K562 (cell line): ENCODE measurements around the gene PRPF6. TPM values are rescaled to one million over a fixed set of nuclear protein-coding genes. Genes with fewer than 3 reads are reported as not detected.
A peak's percentile ranks its signal among the peaks of the same experiment; 100 is the strongest.

Source experiments
- CBX3 ChIP-seq, 2 experiments: IDR thresholded peaks; 1 replicate in 1 of 2; 2 replicates in 1 of 2; pipeline ENCODE4 v1.6.1; 2012; ENCODE audit warnings: inconsistent platforms in 2 of 2, low read length in 2 of 2, borderline replicate concordance in 1 of 2, control low read depth in 1 of 2
- CTCF ChIP-seq, 3 experiments: IDR thresholded peaks in 2 of 3; conservative IDR thresholded peaks in 1 of 3; 2 replicates each; pipeline ENCODE4 v1.5.1; 2011 to 2012; ENCODE audit warnings: low read length in 3 of 3, mild to moderate bottlenecking in 3 of 3, control low read depth in 2 of 3, improper control_type of control experiment in 1 of 3, inconsistent platforms in 1 of 3, low read depth in 1 of 3, mixed read lengths in 1 of 3, moderate library complexity in 1 of 3; ENCODE audit not compliant: insufficient read depth in 2 of 3
- EHMT2 ChIP-seq: fragments of 450-650 bp; IDR thresholded peaks from 2 replicates; pipeline ENCODE4 v1.6.1; 2018; ENCODE audit warnings: antibody characterized with exemption
- KAT7 ChIP-seq: sonication (generic); formaldehyde crosslinking; IDR thresholded peaks from 2 replicates; pipeline ENCODE4 v1.8.0; 2022; ENCODE audit warnings: missing genetic modification reagents, mild to moderate bottlenecking, borderline replicate concordance
- ZBTB33 ChIP-seq: sonication (generic); formaldehyde crosslinking; IDR thresholded peaks from 2 replicates; pipeline ENCODE4 v1.8.1; 2023; ENCODE audit warnings: mild to moderate bottlenecking, missing genetic modification reagents
- ZNF764 ChIP-seq: fragments of 250-450 bp; sonication (Bioruptor Pico); IDR thresholded peaks from 2 replicates; pipeline ENCODE4 v1.4.0; 2020; ENCODE audit warnings: low read depth, mild to moderate bottlenecking, moderate library complexity
- polyA plus RNA-seq, 8 experiments: library from polyadenylated mRNA; depleted of rRNA in 4 of 8; stranded (reverse) in 5 of 8; unstranded in 3 of 8; fragments of >200 nt; fragmentation: Nextera tagmentation in 2 of 8; fragmentation: Illumina TruSeq in 1 of 8; extraction: Ambion mirVana in 2 of 8; extraction: Trizol in 1 of 8; gene quantifications; 2 replicates each; pipeline versions ENCODE4 v1.2.1 to v1.2.3, GENCODE V29; 2011 to 2014; ENCODE audit warnings: inconsistent platforms in 1 of 8, missing spikeins in 1 of 8
- total RNA-seq, 7 experiments: library from RNA; depleted of rRNA in 6 of 7; stranded (reverse); fragments of >200 nt in 6 of 7; fragmentation: Illumina TruSeq in 2 of 7; extraction: Trizol in 2 of 7; gene quantifications; 2 replicates each; pipeline versions ENCODE4 v1.2.1 to v1.2.3, GENCODE V29; 2011 to 2021; ENCODE audit warnings: low replicate concordance in 1 of 7
- TF ChIP-seq, protein P1 (sequence below): fragments of 450-650 bp; IDR thresholded peaks from 2 replicates; pipeline ENCODE4 v1.6.1; 2017; ENCODE audit warnings: antibody characterized with exemption, mild to moderate bottlenecking

Gene PRPF6
- total and polyA plus RNA-seq, 9 of the 15 experiments (the other 6 are each of a cell fraction or from before 2014, with no cell fraction given) = 4.2 to 83.2 (median 59.9) TPM

DNA sequence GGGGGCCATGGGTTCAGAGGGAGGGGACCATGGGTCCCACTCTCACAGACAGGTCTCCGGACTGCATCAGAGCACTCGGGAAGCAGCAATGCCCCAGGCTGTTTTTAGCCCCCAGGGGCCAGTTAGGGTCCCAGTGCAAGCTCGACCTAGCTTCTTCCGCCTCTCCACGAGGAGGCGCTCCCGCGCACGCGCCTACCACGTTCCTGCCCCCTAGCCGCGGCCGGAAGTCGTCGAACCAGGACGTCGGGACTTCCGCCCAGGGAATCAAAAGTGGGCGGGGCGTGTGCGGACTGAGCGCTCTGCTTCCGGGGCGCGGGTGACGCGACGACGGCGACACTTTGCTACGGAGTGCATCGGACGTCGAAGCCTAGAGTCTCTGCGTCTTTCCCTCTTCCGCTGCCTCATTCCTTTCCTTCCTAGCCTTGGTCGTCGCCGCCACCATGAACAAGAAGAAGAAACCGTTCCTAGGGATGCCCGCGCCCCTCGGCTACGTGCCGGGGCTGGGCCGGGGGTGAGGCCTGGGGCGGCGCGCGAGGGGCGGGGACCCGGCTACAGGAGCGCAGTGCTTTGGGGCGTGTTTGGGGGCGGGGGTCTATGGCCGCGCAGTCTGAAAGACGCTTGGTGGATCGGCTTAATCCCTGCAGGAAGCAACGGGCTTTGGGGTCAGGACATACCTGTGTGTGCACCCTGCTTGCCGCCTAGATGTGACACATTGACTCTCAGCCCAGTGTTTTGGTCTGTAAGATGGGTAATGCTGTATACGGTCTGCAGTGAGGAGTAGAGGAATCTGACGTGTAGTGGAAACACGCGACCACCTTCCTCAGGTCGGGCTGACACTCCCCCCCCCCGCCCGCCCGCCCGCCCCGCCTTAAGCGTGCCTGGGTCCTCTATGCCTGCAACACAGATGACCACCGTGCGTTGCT lies at the start of gene PRPF6 (continued):
- TF ChIP-seq KAT7 (CRISPR knock-in tag) (0 out of 2 replicates have a peak, but pooled peaks have one; percentile 64), ZBTB33 (CRISPR knock-in tag) (peak; percentile 81), CTCF (IDR thresholded peaks at IDR 0.05 in 2 of 3, conservative IDR thresholded peaks at IDR 0.05 in 1 of 3; ENCODE audit: insufficient read depth in 2 of 3, low read depth in 1 of 3, low read length in 3 of 3) (peak; percentile 96 to 99 (median 99)), CBX3 (IDR thresholded peaks at IDR 0.05; ENCODE audit: borderline replicate concordance in 1 of 2, low read length in 2 of 2) (peak in 1 of 2 experiments; percentile 80; a peak in 1 of 3 replicates), ZNF764 (peak; percentile 77; the same call in 1 of the 2 replicates), EHMT2 (no peak)
- TF ChIP-seq, protein P1, sequence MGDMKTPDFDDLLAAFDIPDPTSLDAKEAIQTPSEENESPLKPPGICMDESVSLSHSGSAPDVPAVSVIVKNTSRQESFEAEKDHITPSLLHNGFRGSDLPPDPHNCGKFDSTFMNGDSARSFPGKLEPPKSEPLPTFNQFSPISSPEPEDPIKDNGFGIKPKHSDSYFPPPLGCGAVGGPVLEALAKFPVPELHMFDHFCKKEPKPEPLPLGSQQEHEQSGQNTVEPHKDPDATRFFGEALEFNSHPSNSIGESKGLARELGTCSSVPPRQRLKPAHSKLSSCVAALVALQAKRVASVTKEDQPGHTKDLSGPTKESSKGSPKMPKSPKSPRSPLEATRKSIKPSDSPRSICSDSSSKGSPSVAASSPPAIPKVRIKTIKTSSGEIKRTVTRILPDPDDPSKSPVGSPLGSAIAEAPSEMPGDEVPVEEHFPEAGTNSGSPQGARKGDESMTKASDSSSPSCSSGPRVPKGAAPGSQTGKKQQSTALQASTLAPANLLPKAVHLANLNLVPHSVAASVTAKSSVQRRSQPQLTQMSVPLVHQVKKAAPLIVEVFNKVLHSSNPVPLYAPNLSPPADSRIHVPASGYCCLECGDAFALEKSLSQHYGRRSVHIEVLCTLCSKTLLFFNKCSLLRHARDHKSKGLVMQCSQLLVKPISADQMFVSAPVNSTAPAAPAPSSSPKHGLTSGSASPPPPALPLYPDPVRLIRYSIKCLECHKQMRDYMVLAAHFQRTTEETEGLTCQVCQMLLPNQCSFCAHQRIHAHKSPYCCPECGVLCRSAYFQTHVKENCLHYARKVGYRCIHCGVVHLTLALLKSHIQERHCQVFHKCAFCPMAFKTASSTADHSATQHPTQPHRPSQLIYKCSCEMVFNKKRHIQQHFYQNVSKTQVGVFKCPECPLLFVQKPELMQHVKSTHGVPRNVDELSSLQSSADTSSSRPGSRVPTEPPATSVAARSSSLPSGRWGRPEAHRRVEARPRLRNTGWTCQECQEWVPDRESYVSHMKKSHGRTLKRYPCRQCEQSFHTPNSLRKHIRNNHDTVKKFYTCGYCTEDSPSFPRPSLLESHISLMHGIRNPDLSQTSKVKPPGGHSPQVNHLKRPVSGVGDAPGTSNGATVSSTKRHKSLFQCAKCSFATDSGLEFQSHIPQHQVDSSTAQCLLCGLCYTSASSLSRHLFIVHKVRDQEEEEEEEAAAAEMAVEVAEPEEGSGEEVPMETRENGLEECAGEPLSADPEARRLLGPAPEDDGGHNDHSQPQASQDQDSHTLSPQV = peak; percentile 66
